Cardiac fibroblast (primary cell): Measurements from ENCODE around the gene SLCO3A1.

Experiments used
- DNase-seq, 2 donors: peaks; one replicate each; pipeline versions ENCODE4 v3.0.0 to v3.0.0-alpha.2; 2010; ENCODE audit warnings: low read depth in 2 of 2
- H3K4me3 ChIP-seq, 2 donors: replicated peaks in 1 of 2; 1 replicate in 1 of 2; 2 replicates in 1 of 2; pipeline ENCODE4 v1.5.1; 2011; ENCODE audit warnings: low read depth in 2 of 2, low read length in 2 of 2, mild to moderate bottlenecking in 2 of 2, moderate library complexity in 1 of 2
- TF ChIP-seq, protein P1 (sequence below): IDR thresholded peaks from one replicate; pipeline ENCODE4 v1.5.1; 2011; ENCODE audit warnings: low read depth, mild to moderate bottlenecking, low read length, inconsistent platforms

SLCO3A1 gene

DNA sequence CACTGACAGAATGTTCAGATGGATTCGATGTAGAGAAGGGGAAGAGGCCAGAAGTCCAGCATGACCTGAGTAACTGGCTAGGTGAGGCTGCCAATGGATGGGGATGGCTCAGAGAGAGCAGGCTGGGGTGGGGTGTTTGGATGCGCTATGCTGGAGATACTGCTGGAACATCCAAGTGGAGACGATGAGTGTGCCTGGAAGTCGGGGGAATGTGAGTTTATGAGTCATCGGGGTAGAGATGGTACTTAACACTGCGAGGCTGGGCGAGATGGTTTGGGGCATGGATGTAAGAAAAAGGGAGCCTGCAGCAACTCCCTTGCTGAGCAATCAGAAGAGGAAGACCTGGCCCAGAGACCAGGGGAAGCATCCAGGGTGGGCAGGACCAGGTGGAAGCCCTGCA lies 180.7 kb downstream of the SLCO3A1 start:
- no peak for DNase-seq
- H3K4me3 ChIP-seq = no peak overlapping the region
- TF ChIP-seq, protein P1, sequence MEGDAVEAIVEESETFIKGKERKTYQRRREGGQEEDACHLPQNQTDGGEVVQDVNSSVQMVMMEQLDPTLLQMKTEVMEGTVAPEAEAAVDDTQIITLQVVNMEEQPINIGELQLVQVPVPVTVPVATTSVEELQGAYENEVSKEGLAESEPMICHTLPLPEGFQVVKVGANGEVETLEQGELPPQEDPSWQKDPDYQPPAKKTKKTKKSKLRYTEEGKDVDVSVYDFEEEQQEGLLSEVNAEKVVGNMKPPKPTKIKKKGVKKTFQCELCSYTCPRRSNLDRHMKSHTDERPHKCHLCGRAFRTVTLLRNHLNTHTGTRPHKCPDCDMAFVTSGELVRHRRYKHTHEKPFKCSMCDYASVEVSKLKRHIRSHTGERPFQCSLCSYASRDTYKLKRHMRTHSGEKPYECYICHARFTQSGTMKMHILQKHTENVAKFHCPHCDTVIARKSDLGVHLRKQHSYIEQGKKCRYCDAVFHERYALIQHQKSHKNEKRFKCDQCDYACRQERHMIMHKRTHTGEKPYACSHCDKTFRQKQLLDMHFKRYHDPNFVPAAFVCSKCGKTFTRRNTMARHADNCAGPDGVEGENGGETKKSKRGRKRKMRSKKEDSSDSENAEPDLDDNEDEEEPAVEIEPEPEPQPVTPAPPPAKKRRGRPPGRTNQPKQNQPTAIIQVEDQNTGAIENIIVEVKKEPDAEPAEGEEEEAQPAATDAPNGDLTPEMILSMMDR = no peak

DNA sequence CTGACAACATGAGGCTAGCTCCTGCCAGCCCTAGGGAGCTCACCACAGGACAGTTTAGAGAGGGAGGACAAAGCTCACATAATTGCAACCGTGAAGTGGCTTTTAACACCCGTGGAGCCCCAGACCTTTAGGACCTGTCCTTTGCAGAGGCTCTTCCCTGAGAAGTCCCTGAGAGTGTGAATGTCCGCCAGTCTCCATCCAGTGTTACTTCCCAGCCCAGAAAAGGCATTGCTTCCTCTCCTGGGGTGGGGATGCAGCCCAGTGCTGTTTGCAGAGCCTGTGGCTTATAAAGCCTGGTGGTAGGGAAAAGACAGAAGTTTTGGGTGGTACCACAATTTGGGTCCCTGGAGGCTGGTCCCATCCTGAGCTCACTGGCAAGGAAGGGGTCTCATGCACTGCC lies 182.0 kb downstream of the SLCO3A1 start:
- TF ChIP-seq, protein P1 = no peak
- no peak overlapping the region for H3K4me3 ChIP-seq
- DNase-seq = no peak

DNA sequence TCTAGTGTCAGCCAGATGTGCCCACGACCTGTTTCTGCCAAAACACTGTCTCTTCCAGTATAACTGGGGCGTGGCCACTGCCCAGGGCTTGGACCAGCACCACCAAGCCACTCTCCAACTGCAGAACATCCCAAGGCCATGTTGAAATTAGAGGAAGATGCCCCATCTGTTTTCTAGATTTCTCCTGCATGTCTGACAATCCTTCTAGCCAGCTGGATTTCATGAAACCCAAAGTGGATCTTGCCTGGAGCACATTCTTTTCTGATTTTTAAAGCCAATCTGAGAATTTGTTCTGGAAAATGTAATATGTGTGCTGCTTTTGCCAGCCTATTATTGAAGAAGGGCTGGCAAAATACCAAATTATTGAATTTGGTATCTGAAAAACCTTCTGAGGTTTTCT lies 182.5 kb downstream of the SLCO3A1 start:
- no peak overlapping the region for H3K4me3 ChIP-seq
- TF ChIP-seq, protein P1 = no peak
- DNase-seq = no peak

DNA sequence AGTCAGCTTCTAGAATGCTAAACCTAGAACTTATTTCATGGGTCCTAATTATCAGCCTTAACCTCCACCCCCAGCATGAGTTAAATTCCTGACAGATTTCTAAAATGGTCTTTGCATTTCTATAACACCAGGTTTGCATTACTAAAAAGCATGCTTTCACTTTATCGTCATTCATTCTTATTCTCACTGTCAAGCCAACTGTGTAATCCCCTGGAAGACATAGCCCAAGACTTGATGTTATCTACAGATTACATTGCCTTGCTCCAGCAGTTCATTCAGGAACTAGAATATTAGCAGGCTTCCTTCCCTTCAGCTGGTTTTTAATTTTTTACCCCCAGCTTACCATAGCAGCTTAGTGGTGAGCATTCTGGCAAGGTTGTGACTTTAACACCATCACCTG lies 184.0 kb downstream of the SLCO3A1 start:
- H3K4me3 ChIP-seq = no peak overlapping the region
- TF ChIP-seq, protein P1 = no peak
- DNase-seq = no peak

DNA sequence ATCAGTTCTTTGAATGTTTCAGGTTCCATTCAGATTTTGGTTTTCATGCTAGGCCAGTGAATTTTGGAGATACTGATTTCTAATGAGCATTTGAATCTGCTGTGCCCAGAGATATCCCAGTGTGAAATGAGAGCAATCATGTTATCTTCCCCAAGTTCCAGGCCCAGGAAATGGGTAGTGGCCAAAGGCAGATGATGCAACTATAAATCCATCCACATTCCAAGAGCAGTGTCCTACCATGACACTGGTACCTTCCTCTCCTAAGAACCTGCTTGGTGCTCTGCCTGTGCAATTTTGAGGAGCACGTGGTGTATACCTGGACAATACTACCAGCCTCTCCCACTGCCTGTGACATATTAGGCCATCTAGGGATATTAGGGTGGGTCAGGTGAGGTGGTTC lies 186.8 kb downstream of the SLCO3A1 start:
- no peak overlapping the region for H3K4me3 ChIP-seq
- DNase-seq = no peak
- TF ChIP-seq, protein P1 = no peak

DNA sequence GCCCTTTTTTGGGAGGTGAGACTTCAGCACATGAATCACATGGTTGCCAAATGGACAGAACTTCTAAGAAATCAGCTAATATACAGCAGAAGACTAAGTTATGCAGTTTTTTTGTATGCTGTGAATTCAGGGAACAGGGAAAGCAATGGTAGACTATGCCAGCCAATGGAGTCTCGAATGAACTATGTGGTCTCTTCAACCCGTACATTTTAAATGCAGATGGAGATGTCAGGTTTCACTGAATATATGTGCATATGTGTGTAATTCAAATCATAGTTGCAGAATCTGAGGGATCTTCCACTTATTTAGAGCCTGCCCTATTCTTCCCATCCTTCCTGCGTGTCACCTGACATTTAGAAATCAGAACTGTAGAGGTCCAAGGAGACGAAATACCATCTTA lies 187.9 kb downstream of the SLCO3A1 start:
- TF ChIP-seq, protein P1 = no peak
- H3K4me3 ChIP-seq = no peak overlapping the region
- no peak for DNase-seq

DNA sequence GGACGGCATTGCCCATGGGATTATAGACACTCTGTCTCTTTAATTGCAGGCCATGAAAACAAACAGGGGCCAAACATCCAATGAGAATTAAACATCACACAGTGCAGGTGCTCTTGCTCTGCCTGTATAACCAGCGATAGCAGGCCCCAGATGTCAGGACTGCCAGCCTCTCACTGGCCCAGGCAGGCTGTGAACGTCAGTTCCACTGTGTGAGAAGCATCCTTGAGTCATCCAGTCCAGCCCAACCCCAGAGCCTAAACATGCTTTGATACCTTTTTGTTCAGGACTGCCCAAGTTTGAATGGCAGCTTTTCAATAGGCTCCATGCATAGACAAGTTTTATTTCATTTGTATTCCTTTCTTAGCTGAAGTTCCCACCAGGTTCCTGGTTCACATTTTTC lies 189.8 kb downstream of the SLCO3A1 start:
- DNase-seq = no peak
- TF ChIP-seq, protein P1 = no peak

More for the DNA sequence above, 189.8 kb downstream of the SLCO3A1 start:
- H3K4me3 ChIP-seq = no peak overlapping the region
